ENCODE data around the gene PHRF1.
A peak's percentile ranks its signal among the peaks of the same experiment; 100 is the strongest.

The PHRF1 gene

GRCh38 chr11:539971-540481 is 36.2 kb upstream of the PHRF1 start:
- no peak for DNase-seq

DNA sequence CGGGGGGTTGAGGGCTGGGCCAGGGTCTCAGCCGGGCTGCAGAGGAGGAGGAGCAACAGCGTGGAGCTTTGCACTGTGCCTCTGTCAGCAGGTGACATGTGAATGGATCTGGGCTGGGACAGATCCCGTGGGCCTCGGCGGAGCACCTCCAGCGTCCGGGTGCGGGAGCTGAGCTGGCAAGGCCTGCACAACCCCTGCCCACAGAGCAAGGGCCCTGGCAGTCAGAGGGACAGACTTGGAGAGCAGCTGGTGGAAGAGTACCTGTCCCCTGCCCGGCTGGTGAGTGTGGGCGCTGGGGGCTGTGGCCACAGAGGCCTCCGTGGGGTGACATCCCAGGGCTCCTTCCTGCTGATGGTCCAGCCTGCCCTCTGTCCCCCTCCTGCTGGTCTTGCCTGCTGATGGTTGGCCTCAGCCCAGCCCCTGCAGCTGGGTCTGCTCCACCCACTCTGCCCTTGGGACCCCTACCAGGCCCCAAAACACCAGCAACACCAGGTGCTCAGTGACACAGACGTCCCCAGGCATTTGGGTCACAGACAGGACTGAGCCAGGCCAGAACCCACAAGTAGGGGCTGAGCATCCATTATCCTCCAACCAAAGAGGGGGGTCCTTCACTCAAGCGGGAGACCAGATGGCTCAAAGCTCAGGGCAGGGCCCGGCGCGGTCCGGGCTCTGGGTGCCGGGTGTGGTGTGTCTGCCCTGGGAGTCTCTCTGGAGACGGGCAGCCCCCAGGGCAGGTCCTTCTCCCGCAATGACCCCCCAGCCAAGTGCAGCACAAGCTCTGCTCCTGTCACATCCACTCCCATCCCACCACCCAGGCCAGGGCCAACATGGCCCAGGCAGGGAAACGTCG is 35.5 kb upstream of the PHRF1 start:
- DNase-seq: no peak

GRCh38 chr11:541433-541885 is 34.8 kb upstream of the PHRF1 start:
- peak in 1 of 5 experiments; percentile 1 for DNase-seq

DNA sequence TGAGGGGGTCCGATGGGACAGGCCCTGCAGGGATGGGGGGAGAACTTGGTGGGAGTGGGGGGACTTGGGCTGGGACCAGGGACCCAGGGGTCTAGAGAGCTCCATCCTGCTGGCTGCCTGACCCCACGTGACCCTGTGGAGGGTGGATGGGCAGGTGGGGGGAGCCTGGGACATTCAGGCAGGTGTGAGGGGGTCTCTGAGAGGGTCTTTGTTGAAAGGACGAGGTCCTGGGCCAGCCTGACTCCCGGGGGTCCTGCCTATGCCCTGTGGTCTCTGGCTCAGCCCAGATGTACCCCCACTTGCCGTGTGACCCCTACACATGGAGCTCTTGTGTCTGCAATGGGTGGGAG is 31.5 kb upstream of the PHRF1 start:
- no peak for DNase-seq

DNA sequence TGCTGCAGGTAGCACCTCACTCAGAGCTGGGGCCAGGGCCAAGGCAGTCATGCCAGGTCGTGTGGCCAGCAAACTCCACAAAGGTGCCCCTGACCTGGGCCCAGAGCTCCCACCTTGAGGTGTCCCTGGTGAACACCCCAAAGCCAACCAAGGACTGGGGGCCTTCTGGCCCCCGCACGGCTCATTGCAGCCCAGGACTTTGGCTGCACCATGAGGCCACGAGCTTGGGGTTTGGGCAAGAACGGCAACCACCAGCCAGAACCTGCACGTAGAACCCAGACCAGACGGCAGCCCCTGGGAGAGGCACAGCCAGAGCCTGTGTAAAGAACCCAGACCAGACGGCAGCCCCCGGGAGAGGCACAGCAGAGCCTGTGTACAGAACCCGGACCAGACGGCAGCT is 31.1 kb upstream of the PHRF1 start:
- no peak for DNase-seq

DNA sequence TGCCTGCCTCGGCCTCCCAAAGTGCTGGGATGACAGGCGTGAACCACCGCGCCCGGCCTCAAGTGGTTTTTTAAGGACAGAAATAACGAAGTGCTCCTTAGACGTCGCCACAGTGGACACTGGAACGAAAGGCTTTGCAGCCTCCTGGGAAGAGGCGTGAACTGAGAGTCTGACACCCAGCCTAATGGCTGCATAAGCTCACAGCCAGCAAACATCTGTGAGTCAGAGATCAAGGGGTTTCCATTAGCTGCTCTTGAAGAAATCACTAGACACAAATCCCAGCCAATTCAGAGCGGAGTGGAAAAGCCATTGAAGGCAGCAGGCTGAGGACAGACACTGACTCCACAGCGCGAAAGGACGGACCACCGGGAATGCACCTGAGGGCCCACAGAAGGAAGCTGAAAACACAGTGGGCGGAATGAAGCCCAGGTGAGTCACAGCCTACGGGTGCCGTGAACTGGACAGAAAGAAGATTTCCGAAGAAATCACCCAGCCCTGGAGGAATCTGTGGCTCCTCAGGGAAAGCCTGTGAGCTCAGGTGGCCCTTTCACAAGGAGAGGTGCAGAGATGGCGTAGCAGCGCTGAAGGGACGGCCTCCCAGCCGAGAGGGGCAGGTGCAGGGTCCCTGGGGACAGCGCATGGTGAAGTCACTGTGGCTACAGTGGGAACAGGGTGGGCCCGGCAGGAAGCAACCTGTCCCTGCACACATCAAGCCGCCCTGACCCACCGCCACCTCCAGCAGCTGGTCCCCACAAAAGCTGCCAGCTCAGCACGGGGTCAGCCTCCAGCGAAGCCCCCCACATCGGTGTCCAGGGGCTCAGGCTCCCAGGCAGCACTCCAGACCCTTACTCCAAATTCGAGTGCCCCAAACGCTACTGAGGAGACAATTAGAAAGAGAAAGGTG is 27.3 kb upstream of the PHRF1 start:
- no peak for DNase-seq

GRCh38 chr11:550021-550745 is 26.1 kb upstream of the PHRF1 start:
- DNase-seq: no peak

DNA sequence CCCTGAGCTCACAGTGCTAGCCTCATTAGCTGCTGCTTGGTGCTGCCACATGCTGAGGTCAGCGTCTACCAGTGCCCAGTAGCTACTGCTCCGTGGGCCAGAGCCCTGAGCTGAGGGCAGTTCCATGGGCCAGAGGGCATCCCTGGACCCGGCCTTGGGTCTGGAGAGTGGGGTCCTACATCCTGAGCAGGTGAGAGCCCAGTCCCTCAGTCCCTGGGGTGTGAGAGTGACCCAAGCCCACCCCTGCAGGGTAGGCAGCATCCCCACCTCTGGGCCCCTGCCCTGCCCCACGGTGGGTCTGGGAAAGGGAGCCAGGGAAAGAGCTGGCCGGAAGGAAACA is 25.6 kb upstream of the PHRF1 start:
- DNase-seq: no peak

- DNase-seq: no peak
Measured at GRCh38 chr11:551131-551530, 25.1 kb upstream of the PHRF1 start.

DNA sequence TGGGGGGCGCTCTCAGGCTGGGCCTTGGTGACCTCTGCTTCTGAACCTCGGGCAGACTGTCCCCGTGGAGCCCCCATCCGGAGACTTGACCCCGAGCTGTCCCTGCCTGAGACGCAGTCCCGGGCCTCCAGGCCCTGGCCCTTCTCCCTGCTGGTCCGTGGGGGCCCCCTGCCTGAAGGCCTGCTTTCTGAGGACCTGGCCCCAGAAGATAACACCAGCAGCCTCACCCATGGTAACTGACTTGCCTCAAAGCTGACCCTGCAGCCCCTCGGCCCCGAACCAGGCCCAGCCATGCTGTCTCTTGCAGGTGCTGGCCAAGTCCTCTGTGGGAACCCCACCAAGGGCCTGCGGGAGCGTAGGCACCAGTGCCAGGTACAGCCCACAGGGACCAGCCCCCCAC is 24.7 kb upstream of the PHRF1 start:
- no peak for DNase-seq

DNA sequence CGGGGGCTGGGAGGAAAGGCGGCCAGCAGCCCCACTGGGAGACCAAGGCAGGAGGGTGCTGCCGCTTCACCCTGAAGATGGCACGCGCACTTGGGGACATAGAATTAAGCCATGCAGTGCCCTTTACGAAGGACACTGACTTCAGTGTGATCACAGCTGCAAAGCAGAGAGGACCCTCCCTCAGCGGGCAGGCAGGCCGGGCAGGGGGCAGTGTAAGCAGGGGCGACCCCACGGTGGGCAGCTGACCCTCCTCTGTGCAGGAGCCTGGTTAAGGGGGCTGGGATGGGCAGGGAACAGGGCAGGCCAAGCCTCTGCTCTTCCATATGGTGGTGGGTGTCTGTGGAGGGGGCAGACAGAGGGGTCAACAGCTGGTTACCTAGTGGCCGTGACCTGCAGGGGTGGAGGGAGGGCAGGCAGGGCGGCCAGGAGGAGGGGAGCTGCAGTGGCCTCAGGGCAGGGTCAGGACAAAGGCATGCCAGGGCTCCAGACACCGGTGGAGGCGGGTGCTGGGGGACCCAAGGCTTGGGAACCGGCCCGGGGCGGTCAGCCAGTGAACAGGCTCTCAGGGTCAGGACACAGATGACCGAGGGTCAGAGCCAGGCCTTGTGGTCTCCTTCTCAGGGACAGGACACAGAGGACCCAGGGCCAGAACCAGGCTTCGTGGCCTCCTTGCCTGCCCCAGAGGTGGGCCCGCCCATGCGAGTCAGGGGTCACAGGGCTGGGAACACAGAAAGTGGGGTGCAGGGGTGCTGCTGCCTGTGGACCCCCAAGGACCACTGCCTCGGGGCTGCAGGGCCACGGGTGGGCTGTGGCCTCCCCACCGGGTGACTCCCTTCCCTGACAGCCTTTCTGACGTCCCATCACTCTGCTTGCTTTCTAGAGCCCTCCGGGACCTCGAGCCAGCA is 22.9 kb upstream of the PHRF1 start:
- no peak for DNase-seq

GRCh38 chr11:553988-554340 is 22.3 kb upstream of the PHRF1 start:
- no peak for DNase-seq

DNA sequence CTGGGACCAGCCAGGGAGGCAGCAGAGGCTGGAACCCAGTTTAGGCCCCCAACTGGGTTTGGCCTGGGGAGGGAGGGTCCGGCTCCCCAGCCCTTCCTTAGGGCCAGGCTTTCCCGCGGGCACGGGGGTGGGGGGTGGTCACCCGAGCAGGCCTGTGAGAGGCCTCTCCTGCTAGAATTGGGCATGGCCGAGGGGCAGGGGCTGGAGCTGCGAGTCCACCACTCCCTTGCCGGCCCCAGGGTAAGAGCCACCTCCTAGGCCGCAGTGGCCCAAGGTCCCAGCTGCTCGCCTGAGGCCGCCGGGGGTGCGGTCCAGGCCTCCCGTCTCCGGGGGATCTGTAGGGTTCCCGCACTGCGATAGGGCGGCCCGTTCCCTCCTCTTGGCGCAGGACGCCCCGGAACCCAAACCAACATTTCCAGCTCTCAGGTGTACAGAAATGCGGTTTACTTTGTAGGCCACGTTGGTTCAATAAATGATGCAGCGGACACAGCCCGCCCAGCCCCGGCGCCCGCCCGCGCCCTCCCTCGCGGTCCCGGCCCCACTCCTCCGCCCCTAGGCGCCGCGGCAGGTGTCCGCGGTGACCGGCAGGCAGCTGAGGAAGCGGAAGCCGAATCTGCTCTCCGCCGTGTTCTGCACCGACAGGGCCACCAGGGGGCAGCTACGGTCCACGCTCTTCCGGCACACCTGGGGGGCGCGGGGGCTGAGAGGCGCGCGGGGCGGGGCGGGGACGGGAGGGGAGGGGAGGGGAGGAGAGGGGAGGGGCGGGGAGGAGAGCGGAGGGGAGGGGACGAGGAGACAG is 21.6 kb upstream of the PHRF1 start:
- DNase-seq: peak; percentile 62 to 80 (median 66)

- DNase-seq: peak in 1 of 5 experiments; percentile 33
Measured at GRCh38 chr11:555227-555779, 21.0 kb upstream of the PHRF1 start.

- peak in 1 of 5 experiments; percentile 48 for DNase-seq
Measured at GRCh38 chr11:555780-556661, 20.2 kb upstream of the PHRF1 start.

GRCh38 chr11:556662-557256 is 19.5 kb upstream of the PHRF1 start:
- DNase-seq: no peak

DNA sequence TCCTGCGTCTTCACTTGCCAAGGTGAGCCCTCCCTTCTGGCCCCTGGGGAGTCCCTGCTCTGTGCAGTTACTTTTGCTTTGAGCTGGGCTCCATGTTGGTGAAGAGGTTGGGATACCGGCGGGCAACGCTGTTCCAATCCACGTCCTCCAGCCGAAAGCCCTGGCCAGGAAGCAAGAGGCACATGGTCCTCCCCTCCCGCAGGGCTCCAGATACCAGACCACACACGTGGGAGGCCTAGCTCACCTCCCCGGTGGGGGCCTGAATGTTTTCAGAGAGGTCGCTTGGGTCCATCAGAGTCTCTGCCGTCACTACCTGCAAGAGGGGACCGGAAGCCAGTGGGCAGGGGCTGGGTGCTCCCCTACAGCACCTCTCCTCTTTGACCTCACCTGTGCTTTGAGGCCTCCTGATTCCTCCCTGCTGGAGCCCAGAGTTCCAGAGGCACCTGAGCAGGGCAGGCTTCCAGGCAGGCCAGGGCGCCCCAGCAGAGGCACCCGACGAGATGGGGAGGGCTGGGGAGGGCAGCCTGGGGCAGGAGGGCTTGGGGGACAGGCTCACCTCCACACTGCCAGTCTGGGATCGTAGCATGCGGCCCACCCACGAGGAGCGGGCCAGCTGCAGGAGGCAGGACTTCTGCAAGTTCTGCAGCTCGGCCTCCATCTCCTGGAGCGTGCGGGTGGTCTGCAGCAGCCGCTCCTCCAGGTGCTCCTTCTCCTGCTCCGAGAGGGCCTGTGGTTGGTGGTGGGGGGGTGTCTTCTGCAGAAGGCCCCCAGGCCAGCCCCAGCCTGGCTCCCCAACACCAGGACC is 18.7 kb upstream of the PHRF1 start:
- no peak for DNase-seq

DNA sequence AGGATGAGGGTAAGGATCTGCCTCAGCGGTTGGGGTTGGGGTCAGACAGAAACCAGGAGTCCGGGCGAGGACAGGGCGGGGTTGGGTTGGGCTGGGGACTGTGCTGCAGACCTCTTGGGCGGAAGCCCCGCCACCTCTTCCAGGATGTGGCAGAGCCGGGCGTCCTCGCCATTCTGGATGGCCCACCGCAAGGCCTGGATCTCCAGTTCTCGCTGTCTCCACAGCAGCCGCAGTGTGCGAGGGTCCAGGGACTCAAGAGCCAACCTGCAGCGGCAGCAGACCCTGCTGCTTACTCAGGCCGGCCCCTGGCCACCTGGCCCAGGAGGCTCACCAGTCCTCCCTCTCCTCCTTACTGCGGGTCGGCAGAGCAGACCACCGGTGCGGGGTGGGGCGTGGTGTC is 17.8 kb upstream of the PHRF1 start:
- DNase-seq: no peak
